IPS-15b (cell line): ENCODE results near the gene SELENOM.
A peak's percentile ranks its signal among the peaks of the same experiment; 100 is the strongest.

Source experiments
- H3K27me3 ChIP-seq: one replicate; pipeline ENCODE4 v1.6.1; 2013; ENCODE audit warnings: low read length; ENCODE audit not compliant: control insufficient read depth, insufficient read depth
- H3K36me3 ChIP-seq: one replicate; pipeline ENCODE4 v1.6.1; 2013; ENCODE audit warnings: low read length; ENCODE audit not compliant: control insufficient read depth, insufficient read depth
- H3K4me1 ChIP-seq: one replicate; pipeline ENCODE4 v1.6.1; 2013; ENCODE audit warnings: mild to moderate bottlenecking, low read length; ENCODE audit not compliant: control insufficient read depth, insufficient read depth
- H3K4me3 ChIP-seq: one replicate; pipeline ENCODE4 v1.5.1; 2013; ENCODE audit warnings: low read depth, low read length
- H3K9ac ChIP-seq: one replicate; pipeline ENCODE4 v1.6.1; 2013; ENCODE audit warnings: low read depth, mild to moderate bottlenecking, low read length
- H3K9me3 ChIP-seq: one replicate; pipeline ENCODE4 v1.6.1; 2013; ENCODE audit warnings: mild to moderate bottlenecking, low read length; ENCODE audit not compliant: control insufficient read depth, insufficient read depth

The SELENOM gene

DNA sequence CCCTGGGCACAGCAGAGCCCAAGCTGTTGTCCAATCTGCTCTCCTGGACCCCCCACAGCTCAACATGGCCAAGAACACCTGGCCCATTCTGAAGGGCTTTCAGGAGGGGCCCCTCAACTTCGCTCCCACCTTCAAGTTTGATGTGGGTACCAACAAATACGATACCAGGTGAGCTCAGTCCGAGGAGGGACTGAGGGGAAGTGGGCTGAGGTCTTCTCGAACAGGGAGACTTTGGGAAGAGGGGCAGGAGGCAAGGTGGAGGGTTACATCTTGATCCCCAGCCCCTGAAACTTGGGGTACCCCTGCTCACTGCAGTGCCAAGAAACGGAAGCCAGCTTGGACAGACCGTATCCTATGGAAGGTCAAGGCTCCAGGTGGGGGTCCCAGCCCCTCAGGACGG lies 20.8 kb upstream of the SELENOM start:
- Histone ChIP-seq H3K9ac (no peak overlapping the region), H3K4me1 (no peaks in the 10 kb centered on the region), H3K36me3 (peaks cover 4% of the 10 kb centered on the region), H3K4me3 (peak overlapping the region; percentile 18), H3K27me3 (no peaks in the 10 kb centered on the region), H3K9me3 (no peaks in the 10 kb centered on the region)

DNA sequence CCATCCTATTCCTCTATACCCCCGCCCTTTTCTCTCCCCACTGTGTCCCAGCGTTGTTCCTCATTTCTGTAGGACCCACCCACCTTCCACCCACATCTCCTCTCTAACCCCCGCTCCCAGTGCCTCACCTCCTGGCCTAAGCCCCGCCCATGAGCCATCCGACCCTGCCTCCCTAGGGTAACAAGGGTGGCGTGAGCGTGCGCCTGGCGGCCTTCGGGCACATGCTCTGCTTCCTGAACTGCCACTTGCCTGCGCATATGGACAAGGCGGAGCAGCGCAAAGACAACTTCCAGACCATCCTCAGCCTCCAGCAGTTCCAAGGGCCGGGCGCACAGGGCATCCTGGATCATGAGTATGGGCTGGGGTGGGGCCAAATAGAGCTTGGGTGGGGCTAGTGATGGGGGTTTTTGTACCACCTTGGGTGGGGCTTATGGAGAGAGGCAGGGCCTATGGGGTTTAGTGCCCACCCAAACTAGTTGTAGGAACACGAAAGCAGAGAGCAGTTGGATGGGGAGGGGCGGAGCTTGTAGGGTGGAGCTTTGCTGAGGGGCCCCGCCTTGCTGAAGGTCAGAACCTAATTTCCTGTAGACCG lies 19.9 kb upstream of the SELENOM start:
- H3K4me1 ChIP-seq: peaks cover 4% of the 10 kb centered on the region

DNA sequence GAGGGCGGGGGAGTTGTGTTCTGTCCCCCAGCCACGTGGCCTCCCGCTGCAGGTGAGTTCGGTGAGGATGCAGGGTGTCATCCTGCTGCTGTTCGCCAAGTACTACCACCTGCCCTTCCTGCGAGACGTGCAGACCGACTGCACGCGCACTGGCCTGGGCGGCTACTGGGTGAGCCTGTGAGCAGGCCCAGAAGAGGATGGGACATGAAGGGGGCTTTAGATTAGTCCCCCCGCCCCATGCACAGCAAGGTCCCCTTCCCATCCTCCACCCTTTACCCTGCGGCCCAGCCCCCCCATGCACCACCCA lies 19.5 kb upstream of the SELENOM start:
- Histone ChIP-seq H3K36me3 (no peaks in the 10 kb centered on the region), H3K4me3 (peak overlapping the region; percentile 38), H3K4me1 (peaks cover 4% of the 10 kb centered on the region), H3K9ac (no peak overlapping the region), H3K27me3 (no peaks in the 10 kb centered on the region), H3K9me3 (no peaks in the 10 kb centered on the region)

More for the DNA sequence above, 19.9 kb upstream of the SELENOM start:
- Histone ChIP-seq H3K36me3 (no peaks in the 10 kb centered on the region), H3K27me3 (no peaks in the 10 kb centered on the region), H3K4me3 (peak overlapping the region; percentile 38), H3K9me3 (no peaks in the 10 kb centered on the region), H3K9ac (no peak overlapping the region)

DNA sequence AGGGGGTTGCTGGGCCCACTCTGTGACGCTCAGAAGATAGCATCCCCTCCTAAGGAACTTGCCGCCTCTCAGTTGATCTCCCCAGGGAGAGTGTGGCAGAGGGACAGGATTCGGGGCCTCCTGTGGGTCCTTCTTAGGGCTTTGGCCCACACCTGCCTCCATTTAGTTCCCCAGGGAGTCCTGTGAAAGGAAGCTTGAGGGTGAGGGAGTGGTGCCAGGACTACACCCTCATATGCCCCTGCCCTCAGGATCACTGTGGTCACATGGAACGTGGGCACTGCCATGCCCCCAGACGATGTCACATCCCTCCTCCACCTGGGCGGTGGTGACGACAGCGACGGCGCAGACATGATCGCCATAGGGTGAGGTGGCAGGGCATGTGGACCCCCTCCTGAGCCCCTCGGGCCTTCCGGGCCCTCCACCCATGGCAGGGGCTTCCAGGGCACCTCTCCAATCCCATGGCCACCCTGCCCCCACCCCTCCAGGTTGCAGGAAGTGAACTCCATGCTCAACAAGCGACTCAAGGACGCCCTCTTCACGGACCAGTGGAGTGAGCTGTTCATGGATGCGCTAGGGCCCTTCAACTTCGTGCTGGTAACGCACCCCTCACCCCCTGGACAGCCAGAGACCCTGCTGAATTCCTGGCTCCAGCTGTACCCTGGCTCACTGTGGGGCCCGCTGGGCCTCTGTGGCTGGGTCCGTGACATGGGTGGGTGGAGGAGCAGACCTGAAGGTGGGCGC lies 18.9 kb upstream of the SELENOM start:
- H3K9ac ChIP-seq: no peak overlapping the region
- peak overlapping the region; percentile 38 for H3K4me3 ChIP-seq
- H3K27me3 ChIP-seq: no peaks in the 10 kb centered on the region
- no peaks in the 10 kb centered on the region for H3K36me3 ChIP-seq
- H3K9me3 ChIP-seq: no peaks in the 10 kb centered on the region
- H3K4me1 ChIP-seq: peaks cover 4% of the 10 kb centered on the region

DNA sequence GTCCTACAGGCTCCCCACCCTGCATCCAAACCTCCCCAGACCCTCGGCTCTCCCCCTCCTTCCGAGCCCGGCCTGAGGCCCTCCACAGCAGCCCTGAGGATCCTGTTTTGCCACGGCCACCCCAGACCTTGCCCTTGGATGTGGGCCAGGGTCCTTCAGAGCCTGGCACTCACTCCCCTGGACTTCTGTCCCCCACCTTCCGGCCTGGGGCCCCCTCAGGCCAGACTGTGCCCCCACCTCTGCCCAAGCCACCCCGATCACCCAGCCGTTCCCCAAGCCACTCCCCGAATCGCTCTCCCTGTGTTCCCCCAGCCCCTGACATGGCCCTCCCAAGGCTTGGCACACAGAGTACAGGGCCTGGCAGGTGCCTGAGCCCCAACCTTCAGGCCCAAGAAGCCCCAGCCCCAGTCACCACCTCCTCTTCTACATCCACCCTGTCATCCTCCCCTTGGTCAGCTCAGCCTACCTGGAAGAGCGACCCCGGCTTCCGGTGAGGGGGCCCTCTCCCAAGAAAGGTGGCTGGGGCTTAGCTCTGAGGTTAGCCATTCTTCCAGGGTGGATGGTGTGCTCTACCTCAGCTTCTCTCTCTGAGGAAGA lies 18.3 kb upstream of the SELENOM start:
- H3K9me3 ChIP-seq: no peaks in the 10 kb centered on the region
- no peak overlapping the region for H3K9ac ChIP-seq
- no peaks in the 10 kb centered on the region for H3K36me3 ChIP-seq
- peaks cover 4% of the 10 kb centered on the region for H3K4me1 ChIP-seq
- H3K27me3 ChIP-seq: no peaks in the 10 kb centered on the region
- H3K4me3 ChIP-seq: no peak overlapping the region

DNA sequence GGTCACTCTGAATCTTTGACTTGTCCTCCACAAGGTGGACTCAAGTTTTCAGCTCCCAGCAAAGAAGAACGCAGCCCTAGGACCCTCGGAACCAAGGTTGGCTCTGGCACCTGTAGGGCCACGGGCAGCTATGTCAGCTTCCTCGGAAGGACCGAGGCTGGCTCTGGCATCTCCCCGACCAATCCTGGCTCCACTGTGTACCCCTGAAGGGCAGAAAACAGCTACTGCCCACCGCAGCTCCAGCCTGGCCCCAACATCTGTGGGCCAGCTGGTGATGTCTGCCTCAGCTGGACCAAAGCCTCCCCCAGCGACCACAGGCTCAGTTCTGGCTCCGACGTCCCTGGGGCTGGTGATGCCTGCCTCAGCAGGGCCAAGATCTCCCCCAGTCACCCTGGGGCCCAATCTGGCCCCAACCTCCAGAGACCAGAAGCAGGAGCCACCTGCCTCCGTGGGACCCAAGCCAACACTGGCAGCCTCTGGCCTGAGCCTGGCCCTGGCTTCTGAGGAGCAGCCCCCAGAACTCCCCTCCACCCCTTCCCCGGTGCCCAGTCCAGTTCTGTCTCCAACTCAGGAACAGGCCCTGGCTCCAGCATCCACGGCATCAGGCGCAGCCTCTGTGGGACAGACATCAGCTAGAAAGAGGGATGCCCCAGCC lies 17.6 kb upstream of the SELENOM start:
- H3K36me3 ChIP-seq: no peaks in the 10 kb centered on the region
- H3K27me3 ChIP-seq: no peaks in the 10 kb centered on the region
- peaks cover 6% of the 10 kb centered on the region for H3K4me1 ChIP-seq
- H3K9me3 ChIP-seq: no peaks in the 10 kb centered on the region
- no peak overlapping the region for H3K9ac ChIP-seq
- H3K4me3 ChIP-seq: no peak overlapping the region

DNA sequence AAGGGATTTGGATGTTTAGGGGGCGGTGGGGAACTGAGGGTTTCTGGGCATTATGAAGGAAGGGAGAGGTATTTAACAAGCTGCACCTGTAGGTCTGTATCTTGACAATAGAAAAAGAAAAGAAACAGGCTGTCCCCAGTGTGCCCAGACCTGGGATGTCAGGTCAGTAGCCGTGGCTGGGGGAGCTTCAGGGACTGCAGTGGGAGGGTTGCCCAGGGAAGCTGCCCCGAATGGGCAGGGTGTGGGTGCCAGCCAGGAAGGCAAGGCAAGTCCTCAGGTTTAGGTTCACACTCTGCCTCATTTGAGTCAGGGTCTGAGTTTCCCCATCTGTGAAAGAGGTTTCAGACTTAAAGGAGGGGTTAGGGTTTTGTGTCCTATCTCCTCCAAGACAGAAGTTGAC lies 16.9 kb upstream of the SELENOM start:
- Histone ChIP-seq H3K4me3 (no peak overlapping the region), H3K9me3 (no peaks in the 10 kb centered on the region), H3K9ac (no peak overlapping the region), H3K36me3 (no peaks in the 10 kb centered on the region), H3K4me1 (peaks cover 6% of the 10 kb centered on the region), H3K27me3 (no peaks in the 10 kb centered on the region)

DNA sequence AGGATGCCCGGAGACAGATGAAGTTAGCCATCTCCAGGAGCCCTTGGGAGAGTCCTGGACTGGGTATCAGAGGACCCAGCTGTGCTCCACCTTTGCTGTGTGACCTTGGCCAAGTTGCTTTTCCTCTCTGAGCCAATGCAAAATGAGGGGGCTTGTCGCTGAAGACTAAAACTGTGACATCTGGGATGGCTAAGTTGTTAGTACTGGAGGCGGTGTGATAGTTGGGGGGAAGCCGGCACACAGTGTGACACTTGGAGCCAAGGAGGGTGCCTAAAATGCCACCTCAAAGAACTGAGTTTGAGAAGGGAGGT lies 15.9 kb upstream of the SELENOM start:
- H3K9me3 ChIP-seq: no peaks in the 10 kb centered on the region
- H3K4me3 ChIP-seq: peak overlapping the region; percentile 46
- no peaks in the 10 kb centered on the region for H3K36me3 ChIP-seq
- H3K4me1 ChIP-seq: peaks cover 6% of the 10 kb centered on the region
- peaks cover 3% of the 10 kb centered on the region for H3K27me3 ChIP-seq
- peak overlapping the region; percentile 66 for H3K9ac ChIP-seq

DNA sequence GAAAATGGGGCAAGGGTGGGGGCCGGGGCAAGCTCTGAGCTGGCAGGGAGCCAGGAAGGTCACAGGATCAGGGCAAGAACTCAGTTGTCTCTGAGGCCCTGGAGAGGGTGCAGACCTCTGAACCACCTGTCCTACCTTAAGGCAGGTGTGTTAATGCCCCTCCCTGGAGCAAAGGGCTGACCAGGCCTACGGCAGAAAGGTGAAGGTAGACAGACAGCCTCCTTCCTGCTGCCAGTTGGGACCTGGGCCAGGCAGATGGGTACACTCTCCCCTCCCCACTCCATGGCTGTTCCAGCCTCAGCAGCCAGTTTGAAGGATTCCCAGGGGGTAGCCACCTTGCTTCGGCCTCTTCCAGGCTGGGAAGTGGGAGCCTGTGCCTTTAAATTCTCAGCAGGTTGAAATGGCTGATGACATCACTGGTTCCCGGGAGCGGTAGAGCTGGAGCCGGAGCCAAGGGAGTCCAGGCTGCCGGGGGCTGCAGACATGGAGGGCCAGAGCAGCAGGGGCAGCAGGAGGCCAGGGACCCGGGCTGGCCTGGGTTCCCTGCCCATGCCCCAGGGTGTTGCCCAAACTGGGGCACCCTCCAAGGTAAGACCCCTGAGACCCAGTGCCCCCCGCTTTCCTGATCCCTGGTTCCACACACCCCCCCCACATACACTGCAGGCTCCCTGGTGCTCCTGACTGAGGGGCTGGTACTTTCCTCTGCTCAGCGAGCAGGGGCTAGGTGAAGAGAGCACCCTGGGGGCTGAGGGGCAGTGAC lies 15.3 kb upstream of the SELENOM start, which contains the start of gene INPP5J:
INPP5J (plus strand) TSS at position 435 of the 760 bp plus-strand sequence; CDS start at position 484, 49 bp downstream.
- peaks cover 6% of the 10 kb centered on the region for H3K4me1 ChIP-seq
- peak within 1 kb of the TSS; percentile 46 for H3K4me3 ChIP-seq
- peaks cover 3% of the 10 kb centered on the region for H3K27me3 ChIP-seq
- no peaks in the 10 kb centered on the region for H3K36me3 ChIP-seq
- H3K9ac ChIP-seq: peak within 1 kb of the TSS; percentile 66
- H3K9me3 ChIP-seq: no peaks in the 10 kb centered on the region

DNA sequence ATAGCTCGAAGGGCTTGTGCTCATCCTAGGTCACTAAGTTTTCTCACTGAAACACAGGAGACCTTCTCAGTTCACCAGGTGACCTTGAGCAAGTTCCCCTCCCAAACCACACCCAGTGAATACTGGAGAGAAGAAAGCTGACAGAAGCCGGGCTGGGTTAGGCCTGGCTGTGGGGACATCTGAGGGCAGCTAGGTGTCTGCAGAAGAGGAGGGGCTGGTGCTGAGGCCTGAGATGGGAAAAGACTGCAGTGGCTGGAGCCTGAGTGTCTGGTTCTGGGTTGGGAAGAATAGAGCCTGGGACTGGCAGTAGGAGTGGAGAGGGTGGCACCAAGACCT lies 14.8 kb upstream of the SELENOM start:
- Histone ChIP-seq H3K4me3 (no peak overlapping the region), H3K9me3 (no peaks in the 10 kb centered on the region), H3K36me3 (no peaks in the 10 kb centered on the region), H3K9ac (no peak overlapping the region), H3K4me1 (peaks cover 6% of the 10 kb centered on the region), H3K27me3 (peaks cover 3% of the 10 kb centered on the region)

DNA sequence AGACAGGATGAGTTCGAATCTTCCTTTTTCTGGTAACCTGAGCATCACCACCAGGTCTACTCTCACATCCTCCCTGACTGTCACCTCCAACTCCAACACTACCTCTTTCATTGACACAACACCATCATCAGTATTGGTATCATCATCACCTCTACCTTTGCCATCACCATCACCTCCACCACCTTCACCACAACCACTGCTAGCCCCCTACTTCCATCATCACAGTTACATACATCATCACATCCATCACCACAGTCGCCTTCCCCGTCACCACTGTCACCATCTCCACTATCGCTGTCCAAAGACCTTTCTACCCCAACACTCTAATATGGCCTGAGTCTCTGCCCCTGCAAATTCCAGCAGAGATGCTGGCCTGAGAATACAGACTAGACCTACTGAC lies 14.0 kb upstream of the SELENOM start:
- peaks cover 6% of the 10 kb centered on the region for H3K4me1 ChIP-seq
- H3K9ac ChIP-seq: no peak overlapping the region
- H3K27me3 ChIP-seq: peaks cover 3% of the 10 kb centered on the region
- no peaks in the 10 kb centered on the region for H3K9me3 ChIP-seq
- no peaks in the 10 kb centered on the region for H3K36me3 ChIP-seq
- no peak overlapping the region for H3K4me3 ChIP-seq
